HCT116 (cell line): ENCODE results near the gene NUCB1. TPM values are rescaled to one million over a fixed set of nuclear protein-coding genes. Genes with fewer than 3 reads are reported as not detected.

Experiments used
- ATAC-seq: fragments of 200-7000 bp; cut with Tn5 transposase; 2 replicates; pipeline ENCODE4 v1.9.1; 2020; ENCODE audit warnings: mild to moderate bottlenecking, moderate library complexity
- BruUV-seq: library from RNA; stranded (reverse); fragments of 400-500 nt; replicated peaks from 2 replicates; lab custom pipeline; 2021; lab: Mats Ljungman, UMichigan
- CTCF ChIA-PET: fragments of 300-600 bp; sonication (Branson Sonifier 250); formaldehyde crosslinking; loops from one replicate; lab custom pipeline; 2021; ENCODE audit warnings: antibody characterized with exemption; lab: Charles Lee
- POLR2A ChIA-PET: fragments of 300-600, 350-600 bp; sonication (Branson Sonifier 250); formaldehyde crosslinking; loops from one replicate; lab custom pipeline; 2021; ENCODE audit warnings: antibody characterized with exemption; lab: Charles Lee
- RAD21 ChIA-PET, 2 experiments: fragments of 300-600 bp; sonication (Branson Sonifier 250); formaldehyde crosslinking; loops; one replicate each; lab custom pipeline; 2023; ENCODE audit warnings: low total read pairs in 2 of 2; ENCODE audit not compliant: uncharacterized antibody in 2 of 2, unreplicated experiment in 2 of 2, low non-redundant PET in 1 of 2; lab: Charles Lee
- DNase-seq: peaks from one replicate; pipeline ENCODE4 v3.0.0-alpha.2; 2010; ENCODE audit warnings: low read depth, low spot score
- H2AFZ ChIP-seq: fragments of 200-600 bp; shearing (Covaris generic), sonication (generic); 2 replicates; pipeline ENCODE4 v1.6.1; 2017; ENCODE audit warnings: low read depth, mixed run types, mixed read lengths, antibody characterized with exemption, low read length; ENCODE audit not compliant: poor library complexity, severe bottlenecking
- H3K27ac ChIP-seq: 2 replicates; pipeline ENCODE4 v1.5.1; 2012; ENCODE audit warnings: low read depth, low read length
- H3K27me3 ChIP-seq: fragments of 200-600 bp; sonication (generic); 2 replicates; pipeline ENCODE4 v1.6.1; 2016; ENCODE audit warnings: mixed run types, low read length, mixed read lengths; ENCODE audit not compliant: insufficient read depth
- H3K36me3 ChIP-seq, 2 experiments: fragments of 200-500 bp in 1 of 2; fragments of 200-600 bp in 1 of 2; sonication (Bioruptor generic) in 1 of 2; sonication (generic) in 1 of 2; 2 replicates each; pipeline versions ENCODE4 v1.5.1 to v1.6.1; 2014 to 2016; ENCODE audit warnings: low read length in 2 of 2, inconsistent platforms in 1 of 2, mixed read lengths in 1 of 2, mixed run types in 1 of 2; ENCODE audit not compliant: insufficient read depth in 2 of 2, control insufficient read depth in 1 of 2
- H3K4me1 ChIP-seq, 2 experiments: fragments of 200-600 bp in 1 of 2; sonication (generic) in 1 of 2; 2 replicates each; pipeline versions ENCODE4 v1.5.1 to v1.6.1; 2012 to 2017; ENCODE audit warnings: low read length in 2 of 2, inconsistent platforms in 1 of 2, mild to moderate bottlenecking in 1 of 2, mixed read lengths in 1 of 2, mixed run types in 1 of 2, moderate library complexity in 1 of 2; ENCODE audit not compliant: insufficient read depth in 2 of 2, control insufficient read depth in 1 of 2
- H3K4me2 ChIP-seq: fragments of 200-600 bp; sonication (generic); 2 replicates; pipeline ENCODE4 v1.6.1; 2017; ENCODE audit warnings: mixed run types, low read length, mixed read lengths
- H3K4me3 ChIP-seq, 2 experiments: fragments of 200-600 bp in 1 of 2; sonication (generic) in 1 of 2; replicated peaks in 1 of 2; 2 replicates each; pipeline ENCODE4 v1.5.1; 2011 to 2016; ENCODE audit warnings: low read length in 2 of 2, control low read depth in 1 of 2, low read depth in 1 of 2, mild to moderate bottlenecking in 1 of 2, mixed read lengths in 1 of 2, mixed run types in 1 of 2
- H3K79me2 ChIP-seq: fragments of 200-600 bp; sonication (generic); 2 replicates; pipeline ENCODE4 v1.6.1; 2017; ENCODE audit warnings: mild to moderate bottlenecking, mixed run types, low read length, moderate library complexity, mixed read lengths; ENCODE audit not compliant: insufficient read depth
- H3K9ac ChIP-seq: fragments of 200-600 bp; sonication (generic); 2 replicates; pipeline ENCODE4 v1.6.1; 2016; ENCODE audit warnings: low read length, mixed read lengths
- H3K9me2 ChIP-seq: fragments of 200-600 bp; sonication (generic), shearing (Covaris generic); 2 replicates; pipeline ENCODE4 v1.6.1; 2017; ENCODE audit warnings: mixed run types, mild to moderate bottlenecking, moderate library complexity; ENCODE audit not compliant: insufficient read depth
- H3K9me3 ChIP-seq, 2 experiments: fragments of 200-500 bp in 1 of 2; fragments of 200-600 bp in 1 of 2; sonication (Bioruptor generic) in 1 of 2; sonication (generic) in 1 of 2; 2 replicates each; pipeline ENCODE4 v1.6.1; 2014 to 2017; ENCODE audit warnings: low read length in 2 of 2, mixed read lengths in 2 of 2, inconsistent platforms in 1 of 2, low read depth in 1 of 2, mild to moderate bottlenecking in 1 of 2, mixed run types in 1 of 2, moderate library complexity in 1 of 2; ENCODE audit not compliant: control insufficient read depth in 1 of 2, insufficient read depth in 1 of 2
- H4K20me1 ChIP-seq: fragments of 200-600 bp; sonication (generic), shearing (Covaris generic); 2 replicates; pipeline ENCODE4 v1.6.1; 2017; ENCODE audit warnings: mixed run types, mild to moderate bottlenecking, moderate library complexity; ENCODE audit not compliant: insufficient read depth
- ATF3 ChIP-seq: IDR thresholded peaks from 2 replicates; pipeline ENCODE4 v1.6.1; 2012
- CTCF ChIP-seq, 3 experiments: fragments of 200-600 bp in 1 of 3; sonication (generic) in 1 of 3; IDR thresholded peaks in 2 of 3; conservative IDR thresholded peaks in 1 of 3; 2 replicates each; pipeline ENCODE4 v1.5.1; 2012 to 2017; ENCODE audit warnings: low read depth in 2 of 3, low read length in 2 of 3, antibody characterized with exemption in 1 of 3, borderline replicate concordance in 1 of 3, control low read depth in 1 of 3, mild to moderate bottlenecking in 1 of 3, mixed read lengths in 1 of 3, mixed run types in 1 of 3, moderate library complexity in 1 of 3; ENCODE audit not compliant: insufficient read depth in 1 of 3
- ELF1 ChIP-seq: IDR thresholded peaks from 2 replicates; pipeline ENCODE4 v1.6.1; 2012; ENCODE audit warnings: low read depth, borderline replicate concordance
- EZH2 ChIP-seq: fragments of 200-600 bp; sonication (generic); IDR thresholded peaks from 2 replicates; pipeline ENCODE4 v1.6.1; 2017; ENCODE audit warnings: antibody characterized with exemption, mixed run types
- EZH2phosphoT487 ChIP-seq: fragments of 200-600 bp; IDR thresholded peaks from 2 replicates; pipeline ENCODE4 v1.6.1; 2018; ENCODE audit warnings: antibody characterized with exemption, borderline replicate concordance
- FOSL1 ChIP-seq: IDR thresholded peaks from 2 replicates; pipeline ENCODE4 v1.6.1; 2012; ENCODE audit warnings: low read depth
- MAX ChIP-seq: IDR thresholded peaks from 2 replicates; pipeline ENCODE4 v1.6.1; 2012
- RAD21 ChIP-seq: IDR thresholded peaks from 2 replicates; pipeline ENCODE4 v1.6.1; 2012; ENCODE audit warnings: low read depth, mild to moderate bottlenecking
- SIN3A ChIP-seq: IDR thresholded peaks from 2 replicates; pipeline ENCODE4 v1.6.1; 2012; ENCODE audit warnings: low read depth
- SP1 ChIP-seq: IDR thresholded peaks from 2 replicates; pipeline ENCODE4 v1.6.1; 2012; ENCODE audit warnings: low read depth
- SRF ChIP-seq: IDR thresholded peaks from 2 replicates; pipeline ENCODE4 v1.6.1; 2012; ENCODE audit warnings: low read depth
- YY1 ChIP-seq: IDR thresholded peaks from 2 replicates; pipeline ENCODE4 v1.6.1; 2011; ENCODE audit warnings: low read length, low read depth, moderate library complexity, mild to moderate bottlenecking; ENCODE audit not compliant: insufficient replicate concordance; ENCODE audit errors: extremely low read depth
- ZFX ChIP-seq: fragments of 450-650 bp; IDR thresholded peaks from 2 replicates; pipeline ENCODE4 v1.6.1; 2017
- intact Hi-C: fragments of 100-400 bp; cut with micrococcal nuclease; formaldehyde crosslinking; loops from 2 replicates; pipeline ENCODE4 v1.10.0; 2022
- total RNA-seq: library from RNA; stranded (reverse); gene quantifications from one replicate; pipeline ENCODE4 v1.2.1, GENCODE V29; 2021; ENCODE audit not compliant: unreplicated experiment

Gene NUCB1
- total RNA-seq, 1 experiment from 2014 or later: 88.8 TPM

- intact Hi-C loops: no loop called here
- TF ChIP-seq ZFX: no peak
- no peak for TF ChIP-seq RAD21
- no peak for TF ChIP-seq CTCF (IDR thresholded peaks at IDR 0.05 in 2 of 3, conservative IDR thresholded peaks at IDR 0.05 in 1 of 3; ENCODE audit: borderline replicate concordance in 1 of 3, insufficient read depth in 1 of 3, low read depth in 2 of 3, low read length in 2 of 3)
- TF ChIP-seq ATF3: no peak
- TF ChIP-seq SIN3A: no peak
- no peak for TF ChIP-seq SP1
- no peak for TF ChIP-seq EZH2
- no peak for TF ChIP-seq YY1
- no peak for TF ChIP-seq EZH2phosphoT487
- TF ChIP-seq FOSL1: no peak
- TF ChIP-seq ELF1: no peak
- TF ChIP-seq SRF: no peak
- no peak for TF ChIP-seq MAX
- ChIA-PET RAD21 (interaction anchor here in 1 of 2 experiments (0.7 kb wide), 1 partner anchor 19 kb away, joined by 4 read pairs; no protein-coding TSS in a partner anchor), CTCF (no interaction called here), POLR2A (no interaction called here)
- Histone ChIP-seq H3K36me3 (peaks cover 2 to 4% of the 10 kb centered on the region in 2 experiments; a peak in 3 of 4 replicates), H3K4me2 (no peak overlapping the region), H3K4me1 (peaks cover 0 to 8% of the 10 kb centered on the region in 2 experiments; a peak in 2 of 4 replicates), H3K79me2 (peaks cover 5% of the 10 kb centered on the region; the same call in 1 of the 2 replicates), H3K4me3 (no peak overlapping the region), H3K9ac (no peak overlapping the region), H3K27ac (no peak overlapping the region), H3K9me3 (no peaks in the 10 kb centered on the region), H2AFZ (no peak overlapping the region), H4K20me1 (no peaks in the 10 kb centered on the region), H3K27me3 (no peaks in the 10 kb centered on the region), H3K9me2 (no peaks in the 10 kb centered on the region)
- DNase-seq (no peak), ATAC-seq (no peak)
- BruUV-seq: no TSS peak
Observed at GRCh38 chr19:48905664-48906063, 5.6 kb downstream of the NUCB1 start.
